Immature natural killer cell (primary cell): ENCODE measurements around the gene NCKAP5. TPM values are rescaled to one million over a fixed set of nuclear protein-coding genes. Genes with fewer than 3 reads are reported as not detected.

Experiments
- DNase-seq, 3 donors: peaks; one replicate each; pipeline ENCODE4 v3.0.0; 2022; ENCODE audit warnings: mixed read lengths in 1 of 3
- H3K27ac Mint-ChIP-seq, 6 donors: one replicate each; pipeline ENCODE4 v1.8.0; 2020; ENCODE audit warnings: mixed read lengths in 6 of 6, mild to moderate bottlenecking in 5 of 6, inconsistent platforms in 4 of 6, moderate library complexity in 3 of 6
- H3K27me3 Mint-ChIP-seq, 3 donors: one replicate each; pipeline ENCODE4 v1.8.0; 2020 to 2021; ENCODE audit warnings: low read depth in 3 of 3, mild to moderate bottlenecking in 3 of 3, mixed read lengths in 3 of 3, moderate library complexity in 3 of 3, inconsistent platforms in 1 of 3
- H3K36me3 Mint-ChIP-seq, 3 donors: one replicate each; pipeline ENCODE4 v1.8.0; 2020; ENCODE audit warnings: mixed read lengths in 3 of 3, inconsistent platforms in 2 of 3, mild to moderate bottlenecking in 2 of 3
- H3K4me1 Mint-ChIP-seq, 2 donors: one replicate each; pipeline ENCODE4 v1.8.0; 2020; ENCODE audit warnings: inconsistent platforms in 2 of 2, mild to moderate bottlenecking in 2 of 2, mixed read lengths in 2 of 2, moderate library complexity in 1 of 2
- H3K4me3 Mint-ChIP-seq, 5 donors: one replicate each; pipeline ENCODE4 v1.8.0; 2020; ENCODE audit warnings: mild to moderate bottlenecking in 5 of 5, mixed read lengths in 5 of 5, inconsistent platforms in 3 of 5, moderate library complexity in 3 of 5
- H3K9me3 Mint-ChIP-seq, 6 donors: one replicate each; pipeline ENCODE4 v1.8.0; 2020; ENCODE audit warnings: mild to moderate bottlenecking in 6 of 6, mixed read lengths in 6 of 6, inconsistent platforms in 4 of 6, moderate library complexity in 3 of 6
- polyA plus RNA-seq, 3 donors: library from polyadenylated mRNA; unstranded; fragments of 300-500 nt; fragmentation: Illumina TruSeq; gene quantifications; one replicate each; pipeline ENCODE4 v1.2.3, GENCODE V29; 2021

Gene NCKAP5
- polyA plus RNA-seq, 3 donors from 2014 or later = not detected

DNA sequence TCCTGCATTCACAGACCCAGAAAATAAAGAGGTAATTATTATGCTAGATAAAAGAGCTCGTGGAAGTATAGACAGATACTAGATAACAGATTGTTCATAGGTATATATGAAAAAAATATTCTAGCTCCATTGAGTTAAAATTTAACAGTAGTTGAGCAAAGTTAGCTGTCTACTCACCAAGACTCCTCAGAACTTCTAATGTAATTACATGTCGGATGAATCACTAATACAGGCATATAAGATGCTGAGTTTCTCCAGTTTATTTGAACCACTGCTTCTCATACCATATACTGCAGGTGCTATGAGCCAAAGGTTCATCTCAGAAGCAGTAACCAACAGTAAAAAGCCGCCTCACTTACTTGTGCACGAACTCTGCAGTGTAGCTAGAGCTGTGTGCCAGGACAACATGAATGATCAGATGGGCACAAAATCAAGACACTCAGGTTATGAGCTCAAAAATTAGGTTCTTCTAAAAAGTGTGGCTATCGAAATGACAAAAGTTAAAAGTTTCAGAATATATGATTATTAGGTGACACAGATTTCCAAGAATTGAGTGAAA, 373.4 kb downstream of the NCKAP5 start:
- Mint-ChIP-seq H3K27me3 (no peaks in the 10 kb centered on the region), H3K9me3 (peaks cover 11 to 26% (median 17%) of the 10 kb centered on the region in 6 donors), H3K4me1 (no peaks in the 10 kb centered on the region), H3K4me3 (no peak overlapping the region), H3K27ac (no peak overlapping the region), H3K36me3 (no peaks in the 10 kb centered on the region)
- no peak for DNase-seq

DNA sequence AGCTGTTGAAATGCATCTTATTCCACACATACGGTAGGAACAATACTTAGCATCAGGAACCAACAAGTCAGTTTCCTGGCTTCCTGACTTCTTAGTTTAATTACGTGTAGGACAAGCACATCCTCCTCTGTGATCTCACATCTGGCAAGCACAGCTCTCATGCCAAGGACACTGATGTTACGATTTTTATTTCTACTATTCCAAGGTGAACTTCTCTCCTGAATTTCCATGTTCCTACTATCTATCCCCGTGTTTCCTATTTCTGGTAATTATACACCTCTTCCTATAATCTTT, 374.0 kb downstream of the NCKAP5 start:
- no peaks in the 10 kb centered on the region for H3K36me3 Mint-ChIP-seq
- H3K4me1 Mint-ChIP-seq = no peaks in the 10 kb centered on the region
- H3K27ac Mint-ChIP-seq = no peak overlapping the region
- no peaks in the 10 kb centered on the region for H3K27me3 Mint-ChIP-seq
- H3K4me3 Mint-ChIP-seq = no peak overlapping the region
- H3K9me3 Mint-ChIP-seq = peaks cover 9 to 26% (median 18%) of the 10 kb centered on the region in 6 donors
- DNase-seq = no peak

DNA sequence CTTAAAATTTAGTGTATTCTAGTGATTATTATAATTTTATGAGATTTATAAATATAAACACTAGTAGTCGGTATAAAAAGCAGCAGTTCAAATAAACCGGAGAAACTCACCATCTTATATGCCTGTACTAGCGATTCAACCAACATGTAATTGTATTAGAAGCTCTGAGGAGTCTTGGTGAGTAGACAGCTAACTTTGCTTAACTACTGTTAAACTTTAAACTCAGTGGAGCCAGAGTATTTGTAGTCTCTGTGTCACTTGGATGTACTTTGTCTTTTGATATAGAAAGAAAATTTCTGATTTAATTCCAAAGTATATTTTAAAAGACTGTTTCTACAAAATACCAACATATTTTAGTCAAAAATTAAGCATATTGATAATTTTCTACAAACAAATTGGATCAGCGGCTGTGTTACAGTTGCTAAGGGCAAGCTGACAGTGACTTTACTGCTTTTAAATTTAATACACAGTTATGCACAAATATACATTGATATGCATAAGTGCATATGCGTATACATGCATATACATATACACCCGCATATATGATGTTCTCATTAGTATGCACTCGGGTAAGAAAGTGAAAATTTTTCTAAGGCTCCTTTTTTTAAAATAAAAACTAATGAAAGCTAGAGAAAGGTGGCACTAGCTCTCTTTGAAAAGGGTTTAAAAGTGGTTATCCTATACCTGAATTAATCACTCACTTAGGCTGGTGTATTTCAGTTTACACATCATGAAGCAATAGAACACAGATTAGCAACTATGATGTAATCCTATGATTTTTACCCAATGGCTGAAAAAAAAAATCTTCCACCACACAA, 374.5 kb downstream of the NCKAP5 start:
- Mint-ChIP-seq H3K36me3 (no peaks in the 10 kb centered on the region), H3K4me3 (no peak overlapping the region), H3K27ac (no peak overlapping the region), H3K4me1 (no peaks in the 10 kb centered on the region), H3K27me3 (no peaks in the 10 kb centered on the region), H3K9me3 (peaks cover 9 to 28% (median 21%) of the 10 kb centered on the region in 6 donors)
- DNase-seq = no peak

DNA sequence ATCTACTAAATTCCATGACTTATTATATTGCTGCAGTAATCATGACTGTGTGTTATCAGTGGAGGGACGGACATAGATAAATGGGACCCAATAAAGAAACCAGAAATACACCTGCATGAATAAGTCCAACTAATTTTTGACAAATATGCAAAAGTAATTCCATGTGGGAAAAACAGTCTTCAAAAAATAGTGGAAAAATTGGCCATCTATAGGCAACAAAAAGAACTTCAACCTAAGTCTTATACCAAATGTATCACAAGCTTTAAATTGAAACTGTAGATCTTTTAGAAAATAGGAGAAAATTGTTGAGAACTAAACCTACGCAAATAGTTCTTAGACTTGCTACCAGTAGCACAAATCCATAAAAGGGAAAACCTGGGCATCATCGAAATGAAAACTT, 376.2 kb downstream of the NCKAP5 start:
- Mint-ChIP-seq H3K27ac (no peak overlapping the region), H3K4me3 (no peak overlapping the region), H3K9me3 (peaks cover 11 to 26% (median 18%) of the 10 kb centered on the region in 6 donors)

DNA sequence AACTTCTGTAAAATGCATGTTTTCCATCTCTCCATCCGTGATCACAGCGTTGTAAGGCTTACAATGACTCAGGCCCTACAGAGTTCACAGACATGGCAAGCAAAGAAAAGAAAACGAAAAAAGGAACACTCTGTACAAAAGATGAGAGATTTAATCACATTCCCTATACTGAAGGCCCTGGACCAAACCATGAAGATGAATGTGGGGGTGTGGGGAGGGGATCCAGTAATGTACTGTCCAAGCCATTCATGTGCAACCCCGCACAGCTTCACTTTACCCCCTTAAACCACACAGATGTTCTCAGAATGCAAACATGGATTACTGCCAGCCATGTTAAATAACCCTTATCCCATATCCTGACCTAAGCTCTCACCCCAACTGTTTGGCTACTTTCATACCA, 391.1 kb downstream of the NCKAP5 start:
- no peak overlapping the region for H3K27ac Mint-ChIP-seq
- H3K4me3 Mint-ChIP-seq = no peak overlapping the region
- H3K36me3 Mint-ChIP-seq = no peaks in the 10 kb centered on the region
- DNase-seq = no peak
- peaks cover 0 to 18% (median 6%) of the 10 kb centered on the region in 6 donors for H3K9me3 Mint-ChIP-seq
- no peaks in the 10 kb centered on the region for H3K4me1 Mint-ChIP-seq
- H3K27me3 Mint-ChIP-seq = peaks cover 0 to 2% (median 0%) of the 10 kb centered on the region in 3 donors

More for the DNA sequence above, 376.2 kb downstream of the NCKAP5 start:
- Mint-ChIP-seq H3K36me3 (no peaks in the 10 kb centered on the region), H3K4me1 (no peaks in the 10 kb centered on the region), H3K27me3 (peaks cover 0 to 1% (median 0%) of the 10 kb centered on the region in 3 donors)
- no peak for DNase-seq

DNA sequence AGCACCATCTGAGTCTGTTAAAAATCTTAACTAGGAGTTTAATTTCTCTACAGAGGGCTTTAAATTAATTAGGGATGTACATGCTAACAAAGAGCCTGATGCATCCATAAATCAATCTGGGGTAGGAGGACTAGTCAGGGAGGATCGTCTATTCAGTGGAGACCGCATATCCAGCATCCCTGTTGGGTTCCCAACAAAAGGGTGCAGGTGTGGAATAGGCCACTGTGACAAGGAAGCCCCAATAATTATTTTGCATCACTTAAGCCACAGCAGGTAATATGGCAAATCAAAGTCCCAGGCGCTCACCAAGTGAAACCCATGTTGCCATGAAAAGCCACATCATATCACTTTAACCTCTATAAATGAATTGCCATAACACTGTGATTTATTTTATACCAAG, 392.3 kb downstream of the NCKAP5 start:
- no peak for DNase-seq
- no peak overlapping the region for H3K27ac Mint-ChIP-seq
- H3K4me1 Mint-ChIP-seq = no peaks in the 10 kb centered on the region
- peaks cover 0 to 18% (median 6%) of the 10 kb centered on the region in 6 donors for H3K9me3 Mint-ChIP-seq
- H3K36me3 Mint-ChIP-seq = no peaks in the 10 kb centered on the region
- H3K4me3 Mint-ChIP-seq = no peak overlapping the region
- H3K27me3 Mint-ChIP-seq = peaks cover 0 to 2% (median 0%) of the 10 kb centered on the region in 3 donors

DNA sequence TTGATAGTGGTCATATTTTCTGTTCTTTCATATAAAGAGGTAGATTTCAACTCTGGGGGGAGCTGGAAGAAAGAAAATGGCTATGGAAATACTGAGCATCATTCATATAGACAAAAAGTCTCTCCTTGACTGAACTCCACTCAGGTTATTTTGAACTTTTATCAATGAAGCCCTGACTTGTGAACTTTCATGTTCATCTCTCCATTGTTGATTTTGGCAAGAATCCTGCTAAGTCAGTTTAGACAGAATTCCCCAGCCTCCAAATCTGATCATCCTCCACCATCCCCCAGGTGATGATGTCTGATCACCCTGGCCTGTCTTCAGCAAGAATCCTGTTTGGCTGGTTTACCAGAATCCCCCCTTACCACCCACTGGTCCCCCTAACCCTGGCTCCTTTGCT, 395.0 kb downstream of the NCKAP5 start:
- Mint-ChIP-seq H3K4me3 (no peak overlapping the region), H3K27me3 (peaks cover 0 to 2% (median 0%) of the 10 kb centered on the region in 3 donors), H3K27ac (no peak overlapping the region), H3K4me1 (no peaks in the 10 kb centered on the region), H3K36me3 (no peaks in the 10 kb centered on the region), H3K9me3 (peaks cover 0 to 18% (median 6%) of the 10 kb centered on the region in 6 donors)
- no peak for DNase-seq

DNA sequence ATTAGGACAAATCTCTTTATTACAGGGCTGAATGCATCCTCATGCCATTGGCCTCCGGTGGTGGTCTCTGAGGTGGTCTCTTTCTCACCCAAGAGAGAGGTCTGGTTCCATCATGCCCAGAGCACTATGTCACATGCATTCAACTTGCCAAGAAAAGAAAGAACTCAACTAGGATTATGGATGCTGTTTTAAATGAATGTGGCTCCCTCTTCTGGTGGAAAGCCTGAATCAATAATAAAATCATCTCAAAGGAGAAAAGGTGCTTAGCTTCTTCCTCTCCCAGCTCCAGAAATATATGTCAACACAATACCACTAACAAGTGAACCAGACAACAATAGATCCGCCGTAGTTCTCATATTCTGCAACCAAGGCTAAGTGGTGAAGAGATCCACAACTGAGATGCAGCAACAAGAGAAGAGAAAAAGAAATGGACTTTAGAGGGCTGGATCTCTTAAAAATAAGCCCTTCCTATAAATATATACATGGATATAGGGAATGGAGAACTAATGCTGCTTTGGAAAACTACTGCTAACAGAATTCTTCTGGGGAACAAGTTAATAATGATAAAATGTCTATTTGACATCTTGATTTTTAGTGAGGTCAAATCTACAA, 396.8 kb downstream of the NCKAP5 start:
- no peak for DNase-seq

DNA sequence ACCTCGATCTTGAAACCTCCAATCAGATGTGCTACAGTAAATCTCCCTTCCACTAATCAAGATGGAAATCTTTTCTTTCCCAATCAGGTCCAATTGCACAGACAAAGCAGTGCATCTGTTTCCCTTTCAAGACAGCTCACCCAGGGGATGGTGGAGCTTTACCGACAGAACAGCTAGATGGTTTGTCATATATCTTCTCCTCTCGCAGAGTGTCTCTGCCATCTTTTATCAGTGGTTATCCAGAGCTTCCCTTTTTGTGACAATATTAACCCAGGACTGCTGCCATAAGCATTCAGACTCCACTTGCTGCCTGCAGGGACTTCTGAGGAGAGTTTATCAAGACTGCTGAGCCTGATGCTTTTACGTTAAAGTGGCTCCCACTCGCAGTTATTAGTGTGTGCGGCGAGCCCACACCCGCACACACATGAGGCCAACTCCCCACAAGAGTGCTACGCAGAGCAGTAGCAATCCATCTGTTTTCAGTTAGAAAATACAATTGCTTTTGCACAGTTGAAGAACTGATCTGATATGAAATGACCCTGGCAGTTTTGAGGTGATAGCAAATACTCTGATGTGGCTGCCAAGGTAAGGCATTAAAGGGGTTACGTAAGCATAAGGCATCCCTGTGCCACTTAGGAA, 398.9 kb downstream of the NCKAP5 start:
- H3K9me3 Mint-ChIP-seq = peaks cover 0 to 8% (median 3%) of the 10 kb centered on the region in 6 donors
- H3K27ac Mint-ChIP-seq = no peak overlapping the region
- no peaks in the 10 kb centered on the region for H3K4me1 Mint-ChIP-seq
- H3K27me3 Mint-ChIP-seq = peaks cover 0 to 2% (median 0%) of the 10 kb centered on the region in 3 donors
- no peak overlapping the region for H3K4me3 Mint-ChIP-seq
- no peaks in the 10 kb centered on the region for H3K36me3 Mint-ChIP-seq
- no peak for DNase-seq

More for the DNA sequence above, 396.8 kb downstream of the NCKAP5 start:
- Mint-ChIP-seq H3K27me3 (peaks cover 0 to 2% (median 0%) of the 10 kb centered on the region in 3 donors), H3K27ac (no peak overlapping the region), H3K9me3 (peaks cover 0 to 8% (median 4%) of the 10 kb centered on the region in 6 donors), H3K4me1 (no peaks in the 10 kb centered on the region), H3K4me3 (no peak overlapping the region), H3K36me3 (no peaks in the 10 kb centered on the region)

DNA sequence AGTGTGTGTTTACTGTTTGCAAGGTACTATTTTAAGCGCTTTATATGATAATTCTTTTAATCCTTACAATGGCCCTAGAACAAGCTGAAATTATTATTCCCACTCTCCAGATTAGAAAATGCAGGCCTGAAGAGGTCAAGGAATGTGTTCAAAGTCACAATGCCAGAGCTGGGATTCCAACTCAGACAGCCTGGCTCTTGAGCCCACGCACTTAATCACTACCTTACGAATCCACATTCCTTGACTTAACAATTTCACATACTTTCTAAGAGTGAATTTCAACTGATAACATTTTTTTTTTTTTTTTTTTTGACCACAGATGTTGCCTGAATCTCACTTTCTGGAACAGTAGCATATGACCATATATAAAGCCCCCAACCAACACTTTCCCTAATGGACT, 400.3 kb downstream of the NCKAP5 start:
- no peak for DNase-seq
- Mint-ChIP-seq H3K27me3 (no peaks in the 10 kb centered on the region), H3K27ac (no peak overlapping the region), H3K4me3 (no peak overlapping the region), H3K4me1 (no peaks in the 10 kb centered on the region), H3K36me3 (no peaks in the 10 kb centered on the region), H3K9me3 (peaks cover 0 to 10% (median 6%) of the 10 kb centered on the region in 6 donors)

DNA sequence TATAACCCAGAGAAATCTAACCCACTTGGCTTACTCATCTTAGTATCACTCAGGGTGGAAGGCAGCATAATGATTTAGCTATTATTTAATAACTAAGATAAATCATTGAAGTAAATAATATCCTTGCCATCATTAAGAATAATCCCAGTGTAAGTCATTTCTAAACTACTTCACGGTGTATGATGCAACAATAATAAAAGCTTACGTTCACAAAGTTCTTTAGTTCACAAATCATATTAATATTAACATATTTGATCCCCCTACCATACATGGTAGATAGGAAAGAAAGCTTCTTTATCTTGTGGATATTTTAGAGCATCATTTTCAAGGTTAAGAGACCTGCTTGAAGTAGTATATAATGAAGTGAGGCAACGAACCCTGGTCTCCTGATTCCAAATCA, 401.0 kb downstream of the NCKAP5 start:
- Mint-ChIP-seq H3K27me3 (no peaks in the 10 kb centered on the region), H3K27ac (no peak overlapping the region), H3K4me1 (no peaks in the 10 kb centered on the region), H3K9me3 (peaks cover 0 to 12% (median 6%) of the 10 kb centered on the region in 6 donors), H3K36me3 (no peaks in the 10 kb centered on the region), H3K4me3 (no peak overlapping the region)
- DNase-seq = no peak

DNA sequence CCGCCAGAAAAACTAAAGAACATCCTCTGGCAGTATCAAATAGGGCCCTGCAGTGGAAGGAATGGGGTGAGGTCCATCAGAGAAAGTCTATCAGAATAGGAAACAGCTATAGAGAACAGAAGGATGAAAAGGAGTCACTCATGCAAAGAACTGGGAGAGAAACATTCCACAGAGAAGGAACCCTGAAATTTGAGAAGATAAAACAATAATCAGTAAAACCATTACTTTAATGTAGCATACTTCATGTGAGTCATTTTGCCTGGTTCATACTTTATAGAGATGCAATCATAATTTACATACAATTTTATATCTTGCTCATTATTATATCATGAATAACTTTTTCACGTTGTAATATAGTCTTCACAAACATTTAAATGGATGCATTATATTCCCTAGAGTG, 402.2 kb downstream of the NCKAP5 start:
- no peaks in the 10 kb centered on the region for H3K27me3 Mint-ChIP-seq
- peaks cover 0 to 12% (median 6%) of the 10 kb centered on the region in 6 donors for H3K9me3 Mint-ChIP-seq

DNA sequence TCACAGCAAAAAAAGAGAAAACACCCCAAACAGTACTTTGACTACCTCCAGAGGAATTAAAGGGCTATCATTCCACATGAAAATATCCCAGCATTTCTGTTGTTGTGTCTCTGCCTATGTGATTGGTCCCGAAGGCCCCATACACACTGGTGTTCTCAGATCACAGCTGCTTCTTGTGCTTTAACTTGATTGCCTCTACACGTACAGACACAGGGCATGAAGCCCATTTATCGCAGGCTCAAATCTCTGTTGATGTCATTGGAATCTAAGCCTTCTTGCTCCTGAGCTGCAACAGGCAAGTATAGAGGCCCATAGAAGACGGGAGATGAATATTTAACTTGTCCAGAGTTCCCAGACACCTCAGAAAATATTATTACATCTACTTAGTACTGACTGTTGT, 405.2 kb downstream of the NCKAP5 start:
- Mint-ChIP-seq H3K27me3 (no peaks in the 10 kb centered on the region), H3K36me3 (no peaks in the 10 kb centered on the region), H3K9me3 (peaks cover 0 to 14% (median 4%) of the 10 kb centered on the region in 6 donors), H3K4me3 (no peak overlapping the region), H3K27ac (no peak overlapping the region), H3K4me1 (no peaks in the 10 kb centered on the region)
- no peak for DNase-seq

More for the DNA sequence above, 402.2 kb downstream of the NCKAP5 start:
- no peak for DNase-seq
- Mint-ChIP-seq H3K4me1 (no peaks in the 10 kb centered on the region), H3K27ac (no peak overlapping the region), H3K36me3 (no peaks in the 10 kb centered on the region), H3K4me3 (no peak overlapping the region)

DNA sequence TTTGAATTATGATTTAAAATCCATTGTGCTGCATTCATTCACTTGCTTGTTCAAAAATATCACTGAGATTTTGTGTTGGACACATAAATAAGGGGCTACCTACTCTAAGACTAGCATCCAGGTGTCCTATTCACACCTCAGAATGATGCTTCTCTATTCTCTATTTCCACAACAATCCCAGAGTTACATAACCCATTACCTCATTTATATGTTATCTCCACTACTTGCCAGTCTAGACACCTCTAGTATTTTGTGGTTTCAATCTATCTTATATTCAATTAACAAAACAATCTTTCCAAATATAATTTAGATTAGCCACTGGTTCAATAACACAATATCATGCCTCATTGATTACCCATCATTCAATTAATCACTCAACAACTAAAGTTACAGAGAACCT, 409.8 kb downstream of the NCKAP5 start:
- Mint-ChIP-seq H3K9me3 (peaks cover 3 to 14% (median 7%) of the 10 kb centered on the region in 6 donors), H3K27ac (no peak overlapping the region), H3K4me3 (no peak overlapping the region), H3K27me3 (no peaks in the 10 kb centered on the region), H3K4me1 (no peaks in the 10 kb centered on the region), H3K36me3 (no peaks in the 10 kb centered on the region)
- DNase-seq = no peak
